GM21529 (cell line): ENCODE measurements around the gene CHEK1.
"Not testable (repeated sequence)": the region's sequence is repeated elsewhere in the genome, so short reads cannot be mapped to it uniquely, and the experiment has no call there.

Source experiments
- ATAC-seq: cut with Tn5 transposase; IDR thresholded peaks from one replicate; pipeline ENCODE4 v1.9.1; 2021; ENCODE audit not compliant: unreplicated experiment

The CHEK1 gene

DNA sequence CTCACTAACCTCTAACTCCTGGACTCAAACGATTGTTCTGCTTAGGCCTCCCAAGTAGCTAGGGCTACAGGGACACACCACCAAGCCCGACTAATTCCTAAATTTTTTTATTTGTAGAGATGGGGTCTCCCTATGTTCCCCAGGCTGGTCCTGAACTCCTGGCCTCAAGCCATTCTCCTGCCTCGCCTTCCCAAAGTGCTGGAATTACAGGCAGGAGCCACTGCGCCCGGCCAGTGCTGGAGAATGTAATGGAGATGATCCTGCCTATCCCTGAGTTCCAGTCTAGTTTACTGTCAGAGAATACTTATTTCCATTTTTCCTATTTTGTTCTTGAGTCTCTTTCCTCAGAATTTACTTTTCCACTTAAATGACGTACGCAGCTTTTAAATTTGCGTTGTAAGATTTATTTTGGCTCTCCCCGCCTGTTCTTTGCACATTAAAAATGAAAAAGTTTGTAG, at the start of gene CHEK1:
CHEK1 (plus strand) TSS at position 408 of the 458 bp plus-strand sequence. CDS start 1,606 bp downstream, outside the sequence.
- ATAC-seq: no peak

GRCh38 chr11:125577181-125577580, 47.8 kb upstream of the CHEK1 start:
- not testable (repeated sequence) for ATAC-seq

GRCh38 chr11:125578783-125579182, 46.2 kb upstream of the CHEK1 start:
- no peak for ATAC-seq

DNA sequence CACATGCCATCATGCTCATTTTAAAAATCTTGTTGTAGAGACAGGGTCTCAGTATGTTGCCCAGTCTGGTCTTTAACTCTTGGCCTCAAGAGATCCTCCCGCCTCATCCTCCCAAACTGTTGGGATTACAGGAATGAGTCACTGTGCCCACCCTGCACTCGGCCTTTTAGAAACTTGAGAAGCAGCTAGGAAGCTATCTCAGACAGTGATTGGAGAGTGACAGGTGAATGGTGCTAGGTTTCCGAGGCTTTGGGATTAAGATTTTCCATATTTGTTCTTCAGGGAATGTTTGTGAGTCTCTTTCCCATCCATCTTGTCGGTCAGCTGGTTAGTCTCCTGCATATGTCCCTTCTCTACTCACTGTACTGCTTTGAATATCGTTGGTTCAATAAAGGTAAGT, 45.2 kb upstream of the CHEK1 start:
- ATAC-seq: no peak

- ATAC-seq: no peak
Measured at GRCh38 chr11:125583496-125583895, 41.5 kb upstream of the CHEK1 start.

DNA sequence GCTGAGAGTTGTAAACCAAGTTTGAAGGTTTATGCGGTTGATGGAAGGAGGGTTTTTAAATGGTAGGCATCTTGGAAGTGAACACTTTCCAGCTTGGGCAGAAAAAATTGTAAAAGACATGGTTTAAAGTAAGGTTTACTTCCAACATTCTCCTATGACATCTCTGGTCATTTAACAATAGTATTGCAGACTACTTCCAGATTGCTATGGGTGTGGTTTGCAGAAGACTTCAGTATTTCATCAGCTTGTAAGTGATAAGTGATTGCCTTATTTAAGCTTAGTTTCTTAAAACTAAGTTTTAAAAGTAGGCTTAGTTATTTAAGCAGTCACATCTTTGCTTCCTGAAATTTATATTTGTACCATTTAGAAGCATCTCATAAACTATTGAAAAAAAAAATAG, 39.5 kb upstream of the CHEK1 start:
- ATAC-seq: no peak

GRCh38 chr11:125586623-125587022, 38.3 kb upstream of the CHEK1 start:
- ATAC-seq: no peak

DNA sequence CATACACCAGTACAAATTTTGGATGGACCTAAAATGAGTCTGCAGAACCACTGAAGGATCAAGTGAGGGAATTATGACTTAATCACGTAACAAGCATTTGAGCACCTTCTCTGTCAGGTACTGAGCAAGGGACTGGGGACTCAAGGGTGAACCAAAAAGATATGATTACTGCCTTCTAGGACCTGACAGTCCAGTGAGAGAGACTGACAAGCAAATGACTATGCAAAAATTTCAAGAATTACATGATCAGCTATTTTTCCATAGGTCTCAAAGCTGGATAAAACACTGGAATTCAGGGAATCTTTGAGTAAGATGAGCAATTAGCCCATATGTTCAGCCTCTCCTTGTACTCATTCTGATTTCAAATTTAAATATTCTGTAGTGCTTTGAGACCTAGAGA, 37.5 kb upstream of the CHEK1 start:
- ATAC-seq: no peak

DNA sequence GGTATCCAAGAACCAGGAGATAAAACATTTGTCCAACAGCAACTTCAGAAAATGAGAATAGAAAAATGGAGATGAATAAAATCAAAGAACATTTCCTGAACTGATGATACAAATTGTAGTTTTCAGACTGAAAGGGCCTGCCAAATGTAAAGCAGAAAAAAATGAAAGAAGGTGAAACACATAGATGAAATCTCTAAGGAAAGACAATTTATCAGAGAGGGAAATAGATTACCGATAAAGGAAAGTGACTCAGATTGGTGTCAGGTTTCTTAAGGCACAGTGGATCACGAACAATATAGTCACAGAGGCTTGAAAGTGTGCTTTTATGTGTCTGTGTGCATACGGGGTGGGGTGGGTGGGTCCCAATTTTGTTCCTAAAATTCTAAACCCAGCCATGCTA, 36.5 kb upstream of the CHEK1 start:
- no peak for ATAC-seq

DNA sequence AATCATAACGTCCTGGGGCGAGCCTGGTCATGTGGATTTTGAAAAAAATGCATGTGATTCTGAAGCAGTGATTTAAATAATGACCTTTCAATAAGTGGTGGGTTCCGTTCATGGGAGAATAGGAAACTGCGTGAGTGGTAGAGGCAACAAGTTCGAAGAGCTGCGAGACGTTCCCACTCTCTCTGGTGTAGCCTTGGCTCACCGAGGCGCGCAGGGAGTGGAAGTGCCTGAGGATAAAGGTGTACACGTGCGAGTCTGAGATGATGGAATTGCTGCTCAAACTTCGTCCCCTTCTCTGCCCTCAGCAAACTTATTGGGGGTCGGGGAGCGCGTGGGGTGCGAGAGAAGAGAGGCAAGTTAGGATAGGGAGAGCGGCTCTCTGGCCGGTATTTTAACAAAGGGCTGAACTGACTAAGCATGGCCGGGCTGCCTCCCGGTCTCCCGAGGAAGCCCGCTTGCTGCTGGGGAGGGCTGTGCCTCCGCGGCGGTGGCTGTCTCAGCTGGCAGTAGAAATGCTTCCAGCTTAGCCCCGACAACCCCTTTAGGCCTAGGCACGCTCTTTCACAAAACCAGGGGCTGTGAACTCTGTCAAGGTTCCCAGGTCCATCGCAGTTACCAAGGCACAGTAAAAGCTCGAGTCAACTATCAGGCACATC, 33.2 kb upstream of the CHEK1 start:
- ATAC-seq: peak; percentile 19

GRCh38 chr11:125592305-125593113, 32.5 kb upstream of the CHEK1 start, which contains the start of gene STT3A:
STT3A (plus strand) TSS chr11:125592852; CDS start chr11:125595916, 3,064 bp downstream.
- ATAC-seq: peak; percentile 96

GRCh38 chr11:125593114-125593820, 31.7 kb upstream of the CHEK1 start:
- ATAC-seq: no peak

- no peak for ATAC-seq
Measured at GRCh38 chr11:125594958-125595357, 30.0 kb upstream of the CHEK1 start.

DNA sequence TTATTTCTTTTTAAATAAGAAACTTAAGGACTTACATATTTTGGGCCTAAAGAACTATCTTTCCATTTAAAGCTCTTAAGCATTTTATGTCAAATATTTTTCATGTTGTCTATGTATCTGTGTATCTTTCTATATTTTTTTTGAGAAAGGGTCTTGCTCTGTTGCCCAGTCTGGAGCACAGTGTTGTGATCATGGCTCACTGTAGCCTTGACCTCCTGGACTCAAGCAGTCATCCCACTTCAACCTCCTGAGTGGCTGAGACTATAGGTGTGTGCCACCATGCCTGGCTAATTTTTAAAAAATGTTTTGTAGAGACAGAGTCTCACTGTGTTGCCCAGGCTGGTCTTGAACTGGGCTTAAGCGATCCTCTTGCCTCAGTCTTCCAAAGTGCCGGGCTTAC, 24.3 kb upstream of the CHEK1 start:
- no peak for ATAC-seq

DNA sequence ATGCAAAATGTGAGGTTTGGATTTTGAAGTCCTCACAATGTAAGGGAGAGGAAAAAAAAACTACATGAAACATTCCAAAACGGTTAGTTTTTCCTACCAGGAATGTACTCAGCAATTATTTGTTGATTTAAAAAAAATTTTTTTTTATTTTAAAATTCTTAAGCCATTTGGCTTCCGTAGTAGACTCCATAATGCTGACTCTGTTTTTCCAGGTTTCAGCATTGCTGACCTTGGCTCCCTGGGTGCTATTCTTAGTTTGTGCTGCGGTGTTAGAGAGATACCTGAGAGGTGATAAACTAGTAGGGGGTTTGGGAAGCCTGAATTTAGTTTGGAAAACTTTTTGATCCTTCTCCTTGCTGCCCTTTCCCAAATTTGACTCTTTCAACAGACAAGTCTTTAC, 21.8 kb upstream of the CHEK1 start:
- no peak for ATAC-seq

DNA sequence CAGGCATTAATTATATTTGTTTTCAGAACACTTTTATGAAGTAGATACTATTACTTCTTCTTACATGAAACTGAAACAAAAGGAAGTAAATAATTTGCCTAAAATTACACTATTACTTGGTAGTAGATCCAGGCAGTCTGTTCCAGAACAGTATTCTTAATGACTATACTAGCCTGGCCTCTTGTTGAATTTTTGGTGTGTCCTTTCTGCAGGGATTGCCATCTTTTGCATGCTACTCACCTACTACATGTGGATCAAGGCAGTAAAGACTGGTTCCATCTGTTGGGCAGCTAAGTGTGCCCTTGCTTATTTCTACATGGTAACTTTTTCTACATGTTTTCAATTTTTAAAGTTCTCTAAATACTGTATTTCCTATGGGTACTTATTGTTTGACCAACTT, 19.5 kb upstream of the CHEK1 start:
- no peak for ATAC-seq

DNA sequence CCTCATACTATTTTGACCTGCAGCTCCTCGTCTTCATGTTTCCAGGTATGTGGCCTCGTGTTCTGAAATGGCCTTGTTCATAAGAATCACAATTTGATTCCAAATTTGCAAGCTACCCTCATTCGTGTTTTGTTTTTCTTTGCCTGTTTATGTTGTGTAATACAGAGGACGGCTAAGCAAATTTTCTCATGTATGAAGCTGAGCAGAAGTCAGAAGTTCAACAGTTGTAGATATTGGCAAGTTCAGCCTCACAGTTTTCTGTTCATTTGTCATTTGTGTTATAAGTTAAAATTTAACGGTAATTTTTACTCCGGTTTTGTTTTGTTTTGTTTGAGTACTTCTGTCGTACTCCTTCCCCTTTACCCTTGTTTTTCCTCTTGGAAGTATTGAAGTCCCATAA, 15.4 kb upstream of the CHEK1 start:
- no peak for ATAC-seq

- no peak for ATAC-seq
Measured at GRCh38 chr11:125618383-125618782, 6.6 kb upstream of the CHEK1 start.

- ATAC-seq: no peak
Measured at GRCh38 chr11:125621995-125622394, 3.0 kb upstream of the CHEK1 start.

DNA sequence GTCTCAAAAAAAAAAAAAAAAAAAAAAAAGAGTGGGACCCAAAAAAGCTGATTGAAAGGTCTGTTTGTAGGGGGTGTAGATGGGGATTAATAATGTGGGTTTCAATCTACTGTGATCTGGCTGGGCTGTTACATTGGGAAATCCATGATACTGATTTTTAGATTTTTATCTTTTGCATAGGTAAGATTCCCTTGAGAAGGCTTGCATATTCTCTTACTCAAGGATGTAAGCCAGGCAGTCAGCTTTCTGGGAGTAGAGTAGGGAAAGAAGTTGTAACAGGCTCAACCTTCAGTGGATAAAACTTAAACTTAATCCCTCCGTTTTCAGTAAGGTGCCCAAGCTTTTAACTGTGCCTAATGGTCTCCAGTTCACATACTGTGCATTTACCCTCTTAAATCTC, 1.9 kb upstream of the CHEK1 start:
- ATAC-seq: no peak

- ATAC-seq: no peak
Measured at GRCh38 chr11:125625225-125625629, 264 bp downstream of the CHEK1 start.
